ENCODE measurements around the gene ATXN10.

The ATXN10 gene

GRCh38 chr22:45757068-45757467 is 85.4 kb downstream of the ATXN10 start:
- Histone ChIP-seq H3K27ac (peak overlapping the region in 1 of 2 donors; percentile 17), H3K4me3 (no peak overlapping the region)
- TF ChIP-seq CTCF (IDR thresholded peaks at IDR 0.05), result no peak
- no peak for DNase-seq (ENCODE audit: low spot score)

GRCh38 chr22:45757936-45758335 is 86.3 kb downstream of the ATXN10 start:
- no peak for TF ChIP-seq CTCF (IDR thresholded peaks at IDR 0.05)
- no peak overlapping the region for H3K27ac ChIP-seq
- no peak overlapping the region for H3K4me3 ChIP-seq
- DNase-seq (ENCODE audit: low spot score), result no peak

DNA sequence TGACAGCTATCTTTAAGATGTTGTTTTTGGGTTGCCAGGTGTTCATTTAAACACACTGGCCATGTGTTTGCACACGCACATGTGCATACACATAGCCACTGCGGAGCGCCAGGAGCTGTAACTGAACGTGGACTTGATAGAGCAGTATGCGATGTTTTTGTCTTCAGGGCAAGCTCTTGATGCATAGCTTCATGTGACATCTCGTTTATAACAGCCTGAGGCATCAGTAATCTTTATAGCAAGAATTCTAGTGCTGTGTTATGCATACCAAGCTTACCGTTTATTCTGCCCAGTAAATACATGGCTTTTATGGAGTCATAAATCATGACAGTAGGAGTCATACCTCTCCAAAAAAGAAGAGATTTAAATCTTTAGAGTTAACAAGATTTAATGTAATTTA is 87.0 kb downstream of the ATXN10 start:
- TF ChIP-seq CTCF (IDR thresholded peaks at IDR 0.05), result no peak
- Histone ChIP-seq H3K4me3 (no peak overlapping the region), H3K27ac (no peak overlapping the region)
- DNase-seq (ENCODE audit: low spot score), result no peak

DNA sequence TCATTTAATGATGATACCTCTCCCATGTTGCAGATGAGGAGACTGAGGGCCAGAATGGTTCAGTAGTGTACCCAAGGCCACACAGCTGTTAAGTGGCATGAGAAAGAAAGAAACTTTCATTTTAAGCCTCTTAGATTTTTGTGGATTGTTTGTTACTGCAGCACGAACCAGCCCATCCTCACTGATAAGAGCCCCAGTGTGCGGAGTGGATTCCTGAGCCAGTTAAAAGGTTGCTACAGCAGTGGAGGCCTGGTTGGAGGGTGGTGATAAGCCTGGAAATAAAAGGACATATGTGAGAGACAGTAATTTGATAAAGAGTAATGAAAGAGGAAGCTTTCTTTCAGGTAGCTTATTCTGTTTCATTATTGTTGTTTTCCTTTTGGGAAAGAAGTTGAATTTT is 89.0 kb downstream of the ATXN10 start:
- DNase-seq (ENCODE audit: low spot score), result no peak
- Histone ChIP-seq H3K4me3 (no peak overlapping the region), H3K27ac (no peak overlapping the region)
- TF ChIP-seq CTCF (IDR thresholded peaks at IDR 0.05), result no peak

GRCh38 chr22:45762545-45763235 is 91.1 kb downstream of the ATXN10 start:
- H3K27ac ChIP-seq, result no peak overlapping the region
- no peak for TF ChIP-seq CTCF (IDR thresholded peaks at IDR 0.05)
- no peak overlapping the region for H3K4me3 ChIP-seq
- no peak for DNase-seq (ENCODE audit: low spot score)

DNA sequence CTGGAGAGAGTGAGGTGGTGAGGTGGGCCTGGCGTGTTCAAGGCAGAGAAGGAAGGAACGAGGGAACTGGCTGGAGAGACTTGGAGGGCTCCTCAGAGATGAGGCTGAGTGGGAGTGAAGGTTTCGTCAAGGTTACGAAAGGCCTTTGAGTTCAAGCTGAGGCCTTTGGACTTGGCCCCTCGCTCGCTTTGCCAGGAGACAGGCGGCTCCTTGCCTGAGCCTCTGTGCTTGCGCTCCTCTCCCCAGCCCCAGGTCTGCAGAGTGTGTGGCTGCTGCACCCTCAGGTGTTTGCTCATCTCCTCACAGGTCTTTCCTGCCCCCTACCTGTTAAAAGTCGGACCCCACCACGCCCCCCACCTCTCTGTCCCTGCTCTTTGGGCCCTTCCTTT is 91.6 kb downstream of the ATXN10 start:
- no peak for TF ChIP-seq CTCF (IDR thresholded peaks at IDR 0.05)
- no peak for DNase-seq (ENCODE audit: low spot score)

DNA sequence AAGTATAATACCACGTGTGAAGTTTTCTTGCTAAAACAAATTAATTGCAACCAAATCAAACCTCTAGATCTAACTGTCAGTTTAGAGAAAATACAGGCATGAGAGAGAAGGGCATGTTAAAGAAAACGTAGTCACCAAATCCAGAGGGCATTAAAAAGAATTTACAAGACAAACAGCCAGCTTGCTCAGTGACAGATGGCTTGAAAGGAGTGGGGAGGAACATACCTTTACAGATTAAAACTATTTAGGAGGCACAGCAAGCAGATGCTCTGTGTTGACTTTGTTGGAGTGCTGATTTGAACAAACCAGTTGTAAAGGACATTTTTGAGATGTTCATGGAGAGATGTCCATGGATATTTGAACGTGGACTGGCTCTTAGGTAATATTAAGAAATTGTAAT is 96.9 kb downstream of the ATXN10 start:
- TF ChIP-seq CTCF (IDR thresholded peaks at IDR 0.05), result no peak
- DNase-seq (ENCODE audit: low spot score), result no peak
- Histone ChIP-seq H3K4me3 (no peak overlapping the region), H3K27ac (no peak overlapping the region)

More for the DNA sequence above, 91.6 kb downstream of the ATXN10 start:
- Histone ChIP-seq H3K27ac (no peak overlapping the region), H3K4me3 (no peak overlapping the region)
